ENCODE data around the gene NRCAM.
"Not testable (repeated sequence)": the region's sequence is repeated elsewhere in the genome, so short reads cannot be mapped to it uniquely, and the experiment has no call there.

Gene NRCAM

DNA sequence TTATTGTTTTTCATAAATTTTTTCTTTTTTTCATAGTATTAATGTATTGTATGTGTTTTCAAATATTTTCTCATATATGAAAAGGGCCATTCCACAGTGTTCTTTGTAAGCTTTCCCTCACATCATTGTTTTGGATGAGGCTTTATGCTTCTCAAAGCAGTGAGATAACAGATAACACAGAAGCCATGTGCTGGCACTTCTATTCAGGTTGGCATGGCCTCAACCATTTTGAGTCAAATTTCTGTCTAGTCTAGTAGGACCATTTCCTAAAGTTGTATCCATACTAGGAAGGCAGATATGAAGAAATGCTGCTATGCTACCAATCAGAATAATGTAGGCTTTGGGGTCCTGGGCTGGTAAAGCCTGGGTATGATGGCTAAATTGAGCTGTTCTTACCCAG, 190.2 kb downstream of the NRCAM start:
- ChIA-PET CTCF (interaction anchor here (0.8 to 1.2 kb wide), 6 partner anchors 13 to 24 kb away, joined by 3 to 4 read pairs (median 3); no protein-coding TSS in a partner anchor), POLR2A (no interaction called here)
- TF ChIP-seq, protein P1, sequence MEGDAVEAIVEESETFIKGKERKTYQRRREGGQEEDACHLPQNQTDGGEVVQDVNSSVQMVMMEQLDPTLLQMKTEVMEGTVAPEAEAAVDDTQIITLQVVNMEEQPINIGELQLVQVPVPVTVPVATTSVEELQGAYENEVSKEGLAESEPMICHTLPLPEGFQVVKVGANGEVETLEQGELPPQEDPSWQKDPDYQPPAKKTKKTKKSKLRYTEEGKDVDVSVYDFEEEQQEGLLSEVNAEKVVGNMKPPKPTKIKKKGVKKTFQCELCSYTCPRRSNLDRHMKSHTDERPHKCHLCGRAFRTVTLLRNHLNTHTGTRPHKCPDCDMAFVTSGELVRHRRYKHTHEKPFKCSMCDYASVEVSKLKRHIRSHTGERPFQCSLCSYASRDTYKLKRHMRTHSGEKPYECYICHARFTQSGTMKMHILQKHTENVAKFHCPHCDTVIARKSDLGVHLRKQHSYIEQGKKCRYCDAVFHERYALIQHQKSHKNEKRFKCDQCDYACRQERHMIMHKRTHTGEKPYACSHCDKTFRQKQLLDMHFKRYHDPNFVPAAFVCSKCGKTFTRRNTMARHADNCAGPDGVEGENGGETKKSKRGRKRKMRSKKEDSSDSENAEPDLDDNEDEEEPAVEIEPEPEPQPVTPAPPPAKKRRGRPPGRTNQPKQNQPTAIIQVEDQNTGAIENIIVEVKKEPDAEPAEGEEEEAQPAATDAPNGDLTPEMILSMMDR (IDR thresholded peaks at IDR 0.05; ENCODE audit: control extremely low read depth, extremely low read depth, low read depth, missing control alignments): no peak
- DNase-seq (ENCODE audit: extremely low spot score): no peak

- TF ChIP-seq, protein P1 (IDR thresholded peaks at IDR 0.05; ENCODE audit: control extremely low read depth, extremely low read depth, low read depth, missing control alignments): no peak
- ChIA-PET POLR2A (no interaction called here), CTCF (interaction anchor here (0.9 kb wide), 1 partner anchor 10 kb away, joined by 3 read pairs; no protein-coding TSS in a partner anchor)
- DNase-seq (ENCODE audit: extremely low spot score): no peak
Measured at GRCh38 chr7:108265007-108265406, 191.2 kb downstream of the NRCAM start.

DNA sequence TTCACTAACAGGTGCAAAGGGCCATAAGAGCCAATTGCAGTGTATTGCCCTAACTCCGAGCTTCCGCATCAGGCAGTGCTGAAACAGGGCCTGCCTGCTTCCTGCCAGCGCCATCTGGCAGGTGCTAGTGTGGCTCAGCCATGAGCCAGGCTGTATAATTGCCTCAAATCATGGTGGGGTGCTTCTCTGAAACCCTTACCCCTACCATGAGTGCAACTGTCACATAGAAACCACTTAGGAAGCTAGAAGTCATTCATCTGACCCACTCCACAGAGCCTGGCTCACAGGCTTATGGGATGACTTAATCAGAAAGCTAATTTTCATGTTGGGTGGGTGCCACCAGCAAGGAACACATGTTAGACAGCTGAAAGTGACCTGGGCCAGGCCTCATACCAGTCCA, 192.8 kb downstream of the NRCAM start:
- DNase-seq (ENCODE audit: extremely low spot score): no peak
- POLR2A ChIA-PET: no interaction called here
- TF ChIP-seq, protein P1 (IDR thresholded peaks at IDR 0.05; ENCODE audit: control extremely low read depth, extremely low read depth, low read depth, missing control alignments): no peak
- CTCF ChIA-PET: interaction anchor here (1.0 to 1.5 kb wide), 5 partner anchors 11 to 122 kb away, joined by 3 to 4 read pairs (median 3); no protein-coding TSS in a partner anchor

DNA sequence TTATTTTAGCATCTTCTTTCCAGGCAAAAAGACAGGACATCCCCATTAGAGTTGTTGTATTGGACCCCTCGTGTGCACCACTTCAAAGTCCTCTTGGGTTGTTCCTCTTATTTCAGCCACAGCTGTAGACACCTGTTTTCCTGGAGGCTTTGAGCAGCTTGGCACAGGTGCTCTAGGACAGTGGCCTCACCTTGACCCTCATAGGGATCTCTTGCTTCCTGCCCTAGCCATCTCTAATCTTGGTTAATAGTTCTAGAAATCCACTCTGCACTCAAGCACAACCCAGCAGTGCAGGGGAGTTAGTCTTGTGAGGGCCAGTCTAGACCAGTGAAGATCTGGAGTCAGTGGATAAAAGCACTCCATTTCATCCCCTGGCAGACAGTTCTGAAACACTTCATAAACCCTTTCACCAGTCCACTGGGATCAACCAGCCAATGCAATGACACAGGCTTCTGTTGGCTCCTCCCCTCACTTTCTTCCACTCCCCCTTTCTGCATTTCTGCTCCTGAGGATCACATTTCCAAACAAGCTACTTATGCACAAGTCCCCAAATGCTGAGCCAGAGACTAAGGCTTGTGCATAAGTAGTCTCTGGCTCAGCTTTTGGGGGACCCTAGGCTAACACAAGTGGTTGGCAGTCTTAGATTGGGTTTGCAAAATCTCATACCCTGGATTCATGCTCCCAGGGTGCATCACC, 194.5 kb downstream of the NRCAM start:
- CTCF ChIA-PET: no interaction called here

DNA sequence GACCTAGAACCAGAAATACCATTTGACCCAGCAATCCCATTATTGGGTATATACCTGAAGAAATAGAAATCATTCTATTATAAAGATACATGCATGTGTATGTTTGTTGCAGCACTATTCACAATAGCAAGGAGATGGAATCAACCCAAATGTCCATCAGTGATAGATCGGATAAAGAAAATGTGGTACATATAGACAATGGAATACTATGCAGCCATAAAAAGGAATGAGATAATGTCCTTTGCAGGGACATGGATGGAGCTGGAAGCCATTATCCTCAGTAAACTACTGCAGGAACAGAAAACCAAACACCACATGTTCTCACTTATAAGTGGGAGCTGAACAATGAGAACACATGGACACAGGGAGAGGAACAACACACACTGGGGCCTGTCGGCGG, 196.8 kb downstream of the NRCAM start:
- POLR2A ChIA-PET; CTCF ChIA-PET; DNase-seq (ENCODE audit: extremely low spot score): not testable (repeated sequence)

More for the DNA sequence above, 194.5 kb downstream of the NRCAM start:
- DNase-seq (ENCODE audit: extremely low spot score): no peak
- POLR2A ChIA-PET: no interaction called here
- TF ChIP-seq, protein P1 (IDR thresholded peaks at IDR 0.05; ENCODE audit: control extremely low read depth, extremely low read depth, low read depth, missing control alignments): no peak

DNA sequence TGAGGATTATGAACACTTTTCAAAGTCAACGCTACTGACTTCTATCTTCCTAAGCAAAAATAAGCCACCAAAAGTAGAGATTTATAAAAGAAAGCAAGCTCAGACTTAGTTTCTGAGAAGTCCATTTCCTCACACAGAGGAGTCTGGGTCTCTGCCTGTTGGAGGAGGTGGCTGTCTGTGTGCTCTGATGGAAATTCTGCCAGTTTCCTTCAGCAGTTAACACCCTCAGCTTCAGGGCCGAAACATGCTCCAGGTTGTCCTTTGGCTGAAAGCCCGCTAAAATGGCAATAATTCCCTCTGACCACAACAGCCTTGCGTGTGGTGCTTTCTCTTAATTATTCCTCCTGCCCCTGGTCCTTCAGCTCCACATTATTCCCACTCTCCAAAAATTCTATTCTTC, 198.3 kb downstream of the NRCAM start:
- CTCF ChIA-PET: interaction anchor here (0.6 to 2.3 kb wide), 5 partner anchors 9 to 239 kb away, joined by 3 to 12 read pairs (median 4); no protein-coding TSS in a partner anchor
- TF ChIP-seq, protein P1 (IDR thresholded peaks at IDR 0.05; ENCODE audit: control extremely low read depth, extremely low read depth, low read depth, missing control alignments): no peak
- POLR2A ChIA-PET: interaction anchor here (0.6 kb wide), 1 partner anchor 19 kb away, joined by 3 read pairs; no protein-coding TSS in a partner anchor
- no peak for DNase-seq (ENCODE audit: extremely low spot score)

GRCh38 chr7:108254259-108254658, 202.0 kb downstream of the NRCAM start:
- TF ChIP-seq, protein P1 (IDR thresholded peaks at IDR 0.05; ENCODE audit: control extremely low read depth, extremely low read depth, low read depth, missing control alignments): no peak
- ChIA-PET POLR2A (interaction anchor here (0.6 kb wide), 1 partner anchor 18 kb away, joined by 4 read pairs; no protein-coding TSS in a partner anchor), CTCF (interaction anchor here (1.1 to 2.9 kb wide), 3 partner anchors 17 to 39 kb away, joined by 3 to 11 read pairs (median 4); no protein-coding TSS in a partner anchor)
- DNase-seq (ENCODE audit: extremely low spot score): no peak

All from GM10248 (cell line).